Measurements from ENCODE around the gene FGGY.

Gene FGGY

DNA sequence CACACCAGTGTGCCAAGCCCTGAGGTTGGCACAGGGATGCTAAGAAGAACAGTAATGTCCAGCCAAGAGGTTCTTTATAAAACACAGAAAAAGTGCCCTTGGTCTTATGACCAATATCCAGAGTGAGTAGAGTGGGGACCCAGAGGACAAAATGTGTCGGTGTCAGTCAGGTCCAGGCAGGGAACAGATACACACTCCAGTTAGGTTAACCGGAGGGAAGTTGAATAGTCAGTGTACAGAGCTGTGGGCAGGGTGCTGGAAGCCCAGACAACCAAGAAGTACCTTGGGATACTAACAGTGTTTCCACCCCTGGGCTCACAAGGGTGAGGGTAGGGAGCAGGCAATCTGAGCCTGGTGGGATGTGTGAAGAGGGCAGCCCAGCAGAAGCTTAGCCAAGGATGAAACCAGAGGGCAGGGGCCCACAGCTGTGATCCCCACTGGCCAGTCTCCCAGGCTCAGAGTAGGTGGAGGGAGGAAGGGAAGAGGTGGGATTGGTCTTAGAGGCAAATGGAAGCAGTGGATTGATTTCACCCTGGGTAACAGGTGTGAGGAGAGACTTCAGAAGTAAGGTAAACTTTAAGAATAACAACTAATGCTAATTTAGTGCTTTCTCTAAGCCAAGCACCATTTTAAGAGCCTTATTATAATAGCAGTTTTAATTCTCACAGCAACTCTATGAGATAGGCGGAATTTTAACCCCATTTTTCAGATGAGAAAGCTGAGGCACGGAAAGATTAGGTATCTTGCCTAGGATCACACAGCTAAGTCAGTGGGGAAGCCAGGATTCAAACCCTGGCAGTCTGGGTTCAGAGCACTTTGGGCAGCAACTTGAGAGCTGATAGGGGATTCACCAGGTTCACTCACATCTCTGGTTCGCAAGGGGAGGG, 374.4 kb downstream of the FGGY start:
- Histone ChIP-seq H3K36me3 (ENCODE audit: control insufficient read depth in 2 of 2, insufficient read depth in 2 of 2, low read length in 2 of 2) (no peaks in the 10 kb centered on the region), H3K9me3 (ENCODE audit: control insufficient read depth in 2 of 2, low read length in 2 of 2) (no peaks in the 10 kb centered on the region), H3K27me3 (ENCODE audit: control insufficient read depth in 1 of 2, insufficient read depth in 2 of 2, low read length in 2 of 2) (no peaks in the 10 kb centered on the region), H3K27ac (ENCODE audit: low read length) (no peak overlapping the region), H3K4me3 (ENCODE audit: low read length in 2 of 2) (no peak overlapping the region), H3K9ac (ENCODE audit: low read length in 2 of 2) (no peak overlapping the region), H3K4me1 (ENCODE audit: control insufficient read depth, insufficient read depth, low read length) (peaks cover 12% of the 10 kb centered on the region)

DNA sequence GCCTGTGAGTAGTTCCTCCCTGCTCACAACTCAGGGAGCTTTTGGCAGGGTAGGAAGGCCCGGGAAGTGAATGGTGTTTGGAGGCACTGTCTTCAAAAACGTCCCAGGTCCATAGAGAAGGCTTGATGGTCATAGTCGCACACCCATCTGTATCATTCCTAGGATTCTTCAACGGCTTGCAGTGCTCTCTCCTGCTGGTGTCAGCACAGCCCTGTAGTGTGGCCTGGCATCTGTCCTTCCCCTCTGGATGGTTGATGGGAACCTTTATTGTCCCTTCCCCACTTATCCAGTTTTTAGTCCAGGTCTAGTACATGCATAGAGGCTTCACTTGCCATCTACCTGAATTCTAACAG, 375.0 kb downstream of the FGGY start:
- Histone ChIP-seq H3K4me1 (ENCODE audit: control insufficient read depth, insufficient read depth, low read length) (peaks cover 12% of the 10 kb centered on the region), H3K27me3 (ENCODE audit: control insufficient read depth in 1 of 2, insufficient read depth in 2 of 2, low read length in 2 of 2) (no peaks in the 10 kb centered on the region), H3K9ac (ENCODE audit: low read length in 2 of 2) (no peak overlapping the region), H3K4me3 (ENCODE audit: low read length in 2 of 2) (no peak overlapping the region), H3K36me3 (ENCODE audit: control insufficient read depth in 2 of 2, insufficient read depth in 2 of 2, low read length in 2 of 2) (no peaks in the 10 kb centered on the region), H3K27ac (ENCODE audit: low read length) (no peak overlapping the region), H3K9me3 (ENCODE audit: control insufficient read depth in 2 of 2, low read length in 2 of 2) (no peaks in the 10 kb centered on the region)

DNA sequence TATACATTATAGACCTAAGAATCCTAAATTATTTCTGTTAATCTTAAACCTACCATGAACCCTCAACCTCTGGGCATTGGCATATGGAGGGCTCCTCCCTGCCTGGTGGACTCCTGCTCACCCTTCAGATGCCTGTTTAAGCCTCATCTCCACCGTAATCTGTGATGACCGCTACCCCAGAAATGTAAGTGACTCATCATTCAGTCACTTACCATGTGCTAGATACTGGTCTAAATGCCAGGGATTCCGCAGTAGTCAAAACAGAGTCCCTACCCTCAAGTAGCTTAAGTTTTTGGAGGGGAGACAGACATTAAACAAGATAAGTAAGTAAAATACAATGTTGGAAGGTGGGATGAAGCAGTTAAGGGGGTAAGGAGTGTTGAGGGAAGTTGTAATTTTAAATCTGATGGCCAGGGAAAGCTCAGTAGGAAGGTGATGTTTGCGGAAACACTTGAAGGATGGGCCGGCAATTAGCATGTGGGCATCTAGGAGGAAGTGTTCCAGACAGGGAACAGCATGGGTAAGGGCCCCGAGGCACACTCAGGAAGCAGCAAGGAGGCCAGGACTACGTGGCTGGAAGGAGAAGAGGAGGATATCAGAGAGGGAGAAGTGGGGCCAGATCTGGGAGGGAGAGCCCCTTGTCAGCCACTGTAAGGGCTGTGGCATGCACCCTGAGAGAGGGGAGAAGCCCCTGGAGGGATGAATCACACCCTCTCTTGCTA, 376.1 kb downstream of the FGGY start:
- Histone ChIP-seq H3K27me3 (ENCODE audit: control insufficient read depth in 1 of 2, insufficient read depth in 2 of 2, low read length in 2 of 2) (no peaks in the 10 kb centered on the region), H3K4me1 (ENCODE audit: control insufficient read depth, insufficient read depth, low read length) (peaks cover 12% of the 10 kb centered on the region), H3K4me3 (ENCODE audit: low read length in 2 of 2) (no peak overlapping the region), H3K9me3 (ENCODE audit: control insufficient read depth in 2 of 2, low read length in 2 of 2) (no peaks in the 10 kb centered on the region), H3K36me3 (ENCODE audit: control insufficient read depth in 2 of 2, insufficient read depth in 2 of 2, low read length in 2 of 2) (no peaks in the 10 kb centered on the region), H3K9ac (ENCODE audit: low read length in 2 of 2) (no peak overlapping the region), H3K27ac (ENCODE audit: low read length) (peak overlapping the region; percentile 42)

DNA sequence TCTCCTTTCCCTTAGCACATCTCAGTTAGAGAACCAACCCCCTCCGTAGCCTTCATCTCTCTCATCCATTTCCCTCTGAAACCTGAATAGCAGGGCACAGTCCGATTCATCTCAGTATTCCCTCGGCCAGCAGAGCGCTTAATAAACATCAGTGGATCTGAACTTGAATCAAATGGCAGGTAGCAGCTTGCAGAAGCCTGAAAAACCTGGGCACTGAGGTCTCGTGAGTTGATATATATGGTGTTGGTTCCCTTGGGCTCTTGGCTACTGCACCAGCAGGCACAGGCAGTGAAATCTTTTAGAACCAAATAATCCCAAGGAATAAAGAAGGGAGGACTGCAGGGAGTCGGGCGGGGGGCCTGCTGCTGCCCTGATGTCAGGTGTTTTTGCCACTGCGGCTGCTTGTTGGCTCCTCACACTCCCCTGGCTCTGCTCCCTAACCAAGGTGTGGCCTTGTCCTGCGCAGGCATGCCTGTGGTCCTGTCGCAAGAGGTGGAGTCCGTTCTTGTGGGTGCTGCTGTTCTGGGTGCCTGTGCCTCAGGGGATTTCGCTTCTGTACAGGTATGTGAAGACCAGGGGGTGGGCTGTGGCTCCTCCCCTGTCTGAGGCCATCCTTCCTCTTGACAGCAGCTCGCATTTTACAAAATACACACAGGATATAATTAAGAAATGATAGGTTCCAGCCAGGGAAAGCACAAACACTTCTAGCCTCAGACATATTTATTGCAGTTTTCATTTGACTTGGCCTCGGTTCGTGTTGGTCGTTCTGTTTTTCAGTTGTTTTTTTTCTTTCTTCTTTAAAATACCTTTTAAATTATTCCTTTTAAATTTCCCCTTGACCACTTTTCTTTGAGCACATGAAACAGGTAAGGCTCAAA, 376.9 kb downstream of the FGGY start:
- Histone ChIP-seq H3K27me3 (ENCODE audit: control insufficient read depth in 1 of 2, insufficient read depth in 2 of 2, low read length in 2 of 2) (no peaks in the 10 kb centered on the region), H3K36me3 (ENCODE audit: control insufficient read depth in 2 of 2, insufficient read depth in 2 of 2, low read length in 2 of 2) (no peaks in the 10 kb centered on the region), H3K4me1 (ENCODE audit: control insufficient read depth, insufficient read depth, low read length) (peaks cover 12% of the 10 kb centered on the region), H3K4me3 (ENCODE audit: low read length in 2 of 2) (no peak overlapping the region), H3K9ac (ENCODE audit: low read length in 2 of 2) (no peak overlapping the region), H3K27ac (ENCODE audit: low read length) (peak overlapping the region; percentile 42), H3K9me3 (ENCODE audit: control insufficient read depth in 2 of 2, low read length in 2 of 2) (no peaks in the 10 kb centered on the region)

DNA sequence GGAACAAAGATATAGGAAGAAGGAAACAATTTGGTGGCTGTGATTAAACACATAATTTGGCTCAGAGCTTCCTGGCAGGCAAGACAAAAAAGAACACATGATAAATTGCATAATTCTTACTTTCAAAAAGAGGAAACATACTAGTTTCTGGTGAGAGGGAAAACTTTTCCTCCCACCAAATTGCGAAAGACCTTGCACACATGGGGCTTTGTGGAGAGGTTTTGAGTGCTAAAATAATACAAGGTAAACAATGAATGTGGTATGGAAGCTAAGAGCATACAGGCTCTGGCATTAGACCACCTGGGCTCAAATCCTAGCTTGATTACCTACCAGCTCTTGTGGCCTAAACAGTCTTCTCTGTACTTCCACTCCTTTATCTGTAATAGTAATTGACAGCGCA, 377.7 kb downstream of the FGGY start:
- H3K27ac ChIP-seq (ENCODE audit: low read length): peak overlapping the region; percentile 42
- no peaks in the 10 kb centered on the region for H3K9me3 ChIP-seq (ENCODE audit: control insufficient read depth in 2 of 2, low read length in 2 of 2)
- H3K4me1 ChIP-seq (ENCODE audit: control insufficient read depth, insufficient read depth, low read length): peaks cover 12% of the 10 kb centered on the region
- H3K27me3 ChIP-seq (ENCODE audit: control insufficient read depth in 1 of 2, insufficient read depth in 2 of 2, low read length in 2 of 2): no peaks in the 10 kb centered on the region
- no peaks in the 10 kb centered on the region for H3K36me3 ChIP-seq (ENCODE audit: control insufficient read depth in 2 of 2, insufficient read depth in 2 of 2, low read length in 2 of 2)
- no peak overlapping the region for H3K4me3 ChIP-seq (ENCODE audit: low read length in 2 of 2)
- H3K9ac ChIP-seq (ENCODE audit: low read length in 2 of 2): no peak overlapping the region

DNA sequence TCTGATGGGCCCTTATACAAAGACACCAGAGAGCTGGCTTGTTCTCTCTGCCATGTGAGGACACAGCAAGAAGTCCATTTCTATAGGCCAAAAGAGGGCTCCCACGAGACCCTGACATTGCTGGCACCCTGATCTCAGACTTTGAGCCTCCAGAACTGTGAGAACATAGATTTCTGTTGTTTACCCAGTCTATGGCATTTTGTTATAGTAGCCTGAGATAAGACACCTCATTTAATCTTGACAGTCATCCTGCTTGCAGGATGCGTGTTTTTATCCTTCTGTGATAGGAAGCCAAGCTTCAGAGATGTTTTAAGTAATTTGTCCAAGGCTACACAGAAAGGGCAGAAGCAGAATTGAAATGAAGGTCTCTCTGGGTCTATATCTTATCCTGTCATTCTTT, 379.0 kb downstream of the FGGY start:
- H3K9me3 ChIP-seq (ENCODE audit: control insufficient read depth in 2 of 2, low read length in 2 of 2): no peaks in the 10 kb centered on the region
- H3K27me3 ChIP-seq (ENCODE audit: control insufficient read depth in 1 of 2, insufficient read depth in 2 of 2, low read length in 2 of 2): no peaks in the 10 kb centered on the region
- no peak overlapping the region for H3K27ac ChIP-seq (ENCODE audit: low read length)
- H3K4me1 ChIP-seq (ENCODE audit: control insufficient read depth, insufficient read depth, low read length): peaks cover 12% of the 10 kb centered on the region
- no peaks in the 10 kb centered on the region for H3K36me3 ChIP-seq (ENCODE audit: control insufficient read depth in 2 of 2, insufficient read depth in 2 of 2, low read length in 2 of 2)
- no peak overlapping the region for H3K9ac ChIP-seq (ENCODE audit: low read length in 2 of 2)
- H3K4me3 ChIP-seq (ENCODE audit: low read length in 2 of 2): no peak overlapping the region

DNA sequence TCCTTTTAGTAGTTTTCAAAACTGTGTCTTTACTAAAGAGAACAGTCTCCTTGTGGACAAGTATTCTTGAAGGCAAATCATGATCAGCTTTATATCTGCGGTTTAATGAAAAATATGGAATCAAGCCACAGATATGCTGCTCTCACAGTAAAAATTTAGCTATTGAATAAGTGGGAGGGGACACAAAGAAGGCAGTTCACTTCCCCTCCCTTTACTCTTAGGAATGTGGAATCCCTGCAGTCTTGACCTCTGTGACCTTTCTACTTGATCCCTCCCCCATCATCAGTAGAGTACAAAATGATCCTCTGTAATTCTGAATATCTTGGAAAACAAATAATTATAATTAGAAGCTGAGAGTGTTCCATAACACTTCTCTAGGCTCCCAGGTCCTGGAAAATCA, 381.1 kb downstream of the FGGY start:
- Histone ChIP-seq H3K36me3 (ENCODE audit: control insufficient read depth in 2 of 2, insufficient read depth in 2 of 2, low read length in 2 of 2) (no peaks in the 10 kb centered on the region), H3K9ac (ENCODE audit: low read length in 2 of 2) (no peak overlapping the region), H3K9me3 (ENCODE audit: control insufficient read depth in 2 of 2, low read length in 2 of 2) (no peaks in the 10 kb centered on the region), H3K27me3 (ENCODE audit: control insufficient read depth in 1 of 2, insufficient read depth in 2 of 2, low read length in 2 of 2) (no peaks in the 10 kb centered on the region), H3K4me1 (ENCODE audit: control insufficient read depth, insufficient read depth, low read length) (peaks cover 12% of the 10 kb centered on the region), H3K27ac (ENCODE audit: low read length) (no peak overlapping the region), H3K4me3 (ENCODE audit: low read length in 2 of 2) (no peak overlapping the region)

DNA sequence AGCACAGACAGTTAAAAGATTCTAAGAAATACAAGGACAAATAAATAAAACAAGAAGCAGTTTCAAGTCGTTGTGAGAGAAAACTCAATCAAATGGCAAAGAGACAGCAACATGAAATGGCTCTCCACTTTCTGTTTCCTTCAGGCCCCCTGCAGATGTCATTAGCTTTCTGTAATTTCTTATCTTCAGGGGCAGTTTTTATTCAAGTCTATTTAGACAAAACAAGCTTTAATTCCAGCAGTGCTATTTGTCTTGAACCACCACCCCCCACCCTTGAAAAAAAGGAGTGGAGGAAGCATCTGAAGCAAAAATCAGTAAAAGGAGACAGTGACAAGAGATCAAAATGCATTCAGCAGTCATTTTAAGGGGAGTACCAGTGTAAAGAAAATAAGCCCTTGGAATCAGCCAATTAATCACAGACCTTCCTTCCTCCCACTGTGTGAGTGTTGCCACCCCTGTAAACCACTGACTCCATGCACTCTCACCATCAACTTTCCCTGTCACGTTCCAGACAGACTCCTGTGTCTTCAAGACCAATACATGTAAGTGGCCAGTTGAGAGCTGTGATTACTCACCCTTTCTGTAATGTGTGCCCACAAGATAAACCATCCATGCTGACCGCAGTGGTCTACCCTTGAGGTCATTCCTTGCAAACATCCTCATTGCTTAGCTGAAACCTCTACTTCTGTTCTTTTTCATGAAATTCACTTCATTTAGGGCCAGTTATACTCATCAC, 381.8 kb downstream of the FGGY start:
- H3K36me3 ChIP-seq (ENCODE audit: control insufficient read depth in 2 of 2, insufficient read depth in 2 of 2, low read length in 2 of 2): no peaks in the 10 kb centered on the region
- H3K27ac ChIP-seq (ENCODE audit: low read length): no peak overlapping the region
- no peaks in the 10 kb centered on the region for H3K27me3 ChIP-seq (ENCODE audit: control insufficient read depth in 1 of 2, insufficient read depth in 2 of 2, low read length in 2 of 2)
- no peaks in the 10 kb centered on the region for H3K9me3 ChIP-seq (ENCODE audit: control insufficient read depth in 2 of 2, low read length in 2 of 2)
- H3K4me1 ChIP-seq (ENCODE audit: control insufficient read depth, insufficient read depth, low read length): peaks cover 12% of the 10 kb centered on the region
- H3K9ac ChIP-seq (ENCODE audit: low read length in 2 of 2): no peak overlapping the region
- H3K4me3 ChIP-seq (ENCODE audit: low read length in 2 of 2): peak overlapping the region in 1 of 2 donors; percentile 10

DNA sequence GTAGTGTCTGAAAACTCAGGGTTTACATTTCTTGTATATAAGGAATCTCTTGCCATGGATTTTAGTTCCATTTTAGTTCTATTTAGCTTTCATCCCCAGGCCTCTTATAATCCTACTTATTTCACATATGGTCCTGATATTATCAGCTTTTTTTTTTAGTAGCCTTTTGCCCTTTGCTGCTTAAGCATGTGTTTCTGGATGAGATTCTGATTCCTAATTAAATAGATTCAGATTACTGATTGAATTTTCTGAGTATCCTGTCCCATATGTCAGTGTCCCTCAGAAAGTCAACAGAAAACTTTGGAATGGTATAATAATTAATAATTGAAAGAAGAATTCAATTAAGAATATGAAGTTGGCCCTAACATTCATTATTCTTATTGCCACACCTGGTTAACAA, 383.1 kb downstream of the FGGY start:
- Histone ChIP-seq H3K36me3 (ENCODE audit: control insufficient read depth in 2 of 2, insufficient read depth in 2 of 2, low read length in 2 of 2) (no peaks in the 10 kb centered on the region), H3K4me3 (ENCODE audit: low read length in 2 of 2) (no peak overlapping the region), H3K9ac (ENCODE audit: low read length in 2 of 2) (no peak overlapping the region), H3K27me3 (ENCODE audit: control insufficient read depth in 1 of 2, insufficient read depth in 2 of 2, low read length in 2 of 2) (no peaks in the 10 kb centered on the region), H3K4me1 (ENCODE audit: control insufficient read depth, insufficient read depth, low read length) (peaks cover 19% of the 10 kb centered on the region), H3K27ac (ENCODE audit: low read length) (no peak overlapping the region), H3K9me3 (ENCODE audit: control insufficient read depth in 2 of 2, low read length in 2 of 2) (no peaks in the 10 kb centered on the region)

DNA sequence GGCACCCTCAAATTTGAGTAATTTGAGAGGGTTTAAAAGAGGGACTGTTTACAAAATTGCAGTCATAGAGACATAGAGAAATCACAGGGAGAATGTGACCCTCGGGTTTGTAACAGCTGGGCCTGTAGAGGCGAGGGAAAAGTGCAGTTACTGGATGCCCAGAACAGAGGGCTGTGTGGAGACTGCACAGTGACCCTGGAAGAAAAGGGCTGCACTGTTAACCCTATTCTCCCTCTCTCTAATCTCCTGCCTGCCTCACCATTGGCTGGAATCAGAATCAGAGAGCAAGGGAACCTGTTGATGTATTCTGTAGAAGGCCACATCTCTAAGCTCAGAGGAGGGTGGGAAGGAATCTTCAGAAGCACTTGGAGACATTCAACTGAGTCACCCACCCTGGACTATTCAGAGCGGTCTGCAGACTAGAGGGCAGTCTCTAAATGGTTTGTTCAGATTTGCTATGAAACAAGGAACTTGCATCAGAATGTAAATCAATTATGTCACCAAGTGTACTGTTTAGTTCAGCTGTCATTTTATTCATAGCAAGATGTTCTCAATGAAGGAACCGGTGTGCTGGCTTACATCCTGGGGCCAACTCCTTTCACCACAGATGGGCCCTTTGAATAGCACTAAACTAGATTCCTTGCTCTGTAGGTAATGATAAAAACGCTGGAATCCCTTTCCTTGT, 385.6 kb downstream of the FGGY start:
- H3K27ac ChIP-seq (ENCODE audit: low read length): peak overlapping the region; percentile 95
- H3K9ac ChIP-seq (ENCODE audit: low read length in 2 of 2): peak overlapping the region; percentile 59 to 63
- H3K4me1 ChIP-seq (ENCODE audit: control insufficient read depth, insufficient read depth, low read length): peaks cover 34% of the 10 kb centered on the region
- H3K27me3 ChIP-seq (ENCODE audit: control insufficient read depth in 1 of 2, insufficient read depth in 2 of 2, low read length in 2 of 2): no peaks in the 10 kb centered on the region
- no peak overlapping the region for H3K4me3 ChIP-seq (ENCODE audit: low read length in 2 of 2)
- H3K36me3 ChIP-seq (ENCODE audit: control insufficient read depth in 2 of 2, insufficient read depth in 2 of 2, low read length in 2 of 2): no peaks in the 10 kb centered on the region
- H3K9me3 ChIP-seq (ENCODE audit: control insufficient read depth in 2 of 2, low read length in 2 of 2): no peaks in the 10 kb centered on the region
